Stimulated activated naive CD8-positive, alpha-beta T cell treated with anti-CD3 and anti-CD28 coated beads, Interleukin-15, amount 100 ng/mL, for 72 hours (primary cell): ENCODE data around the gene PDCD1.
A peak's percentile ranks its signal among the peaks of the same experiment; 100 is the strongest.
"Not testable (repeated sequence)": the region's sequence is repeated elsewhere in the genome, so short reads cannot be mapped to it uniquely, and the experiment has no call there.

Experiments
- ATAC-seq: fragments of 150-1000 bp; cut with Tn5 transposase; 2 replicates; pipeline ENCODE4 v1.10.0; 2021; ENCODE audit warnings: mild to moderate bottlenecking, moderate library complexity
- DNase-seq, 2 donors: peaks; one replicate each; pipeline ENCODE4 v3.0.0; 2021 to 2022
- H3K27ac Mint-ChIP-seq, 2 donors: one replicate each; pipeline ENCODE4 v1.8.0; 2022; ENCODE audit warnings: mild to moderate bottlenecking in 2 of 2, mixed read lengths in 2 of 2, moderate library complexity in 2 of 2
- H3K27me3 Mint-ChIP-seq: one replicate; pipeline ENCODE4 v1.8.0; 2022; ENCODE audit warnings: mixed read lengths
- H3K4me1 Mint-ChIP-seq: one replicate; pipeline ENCODE4 v1.8.0; 2022; ENCODE audit warnings: mild to moderate bottlenecking, mixed read lengths
- H3K4me3 Mint-ChIP-seq, 2 donors: one replicate each; pipeline ENCODE4 v1.8.0; 2022; ENCODE audit warnings: mild to moderate bottlenecking in 2 of 2, mixed read lengths in 2 of 2, moderate library complexity in 1 of 2
- H3K9me3 Mint-ChIP-seq, 2 donors: one replicate each; pipeline ENCODE4 v1.8.0; 2022; ENCODE audit warnings: mixed read lengths in 2 of 2

The PDCD1 gene

DNA sequence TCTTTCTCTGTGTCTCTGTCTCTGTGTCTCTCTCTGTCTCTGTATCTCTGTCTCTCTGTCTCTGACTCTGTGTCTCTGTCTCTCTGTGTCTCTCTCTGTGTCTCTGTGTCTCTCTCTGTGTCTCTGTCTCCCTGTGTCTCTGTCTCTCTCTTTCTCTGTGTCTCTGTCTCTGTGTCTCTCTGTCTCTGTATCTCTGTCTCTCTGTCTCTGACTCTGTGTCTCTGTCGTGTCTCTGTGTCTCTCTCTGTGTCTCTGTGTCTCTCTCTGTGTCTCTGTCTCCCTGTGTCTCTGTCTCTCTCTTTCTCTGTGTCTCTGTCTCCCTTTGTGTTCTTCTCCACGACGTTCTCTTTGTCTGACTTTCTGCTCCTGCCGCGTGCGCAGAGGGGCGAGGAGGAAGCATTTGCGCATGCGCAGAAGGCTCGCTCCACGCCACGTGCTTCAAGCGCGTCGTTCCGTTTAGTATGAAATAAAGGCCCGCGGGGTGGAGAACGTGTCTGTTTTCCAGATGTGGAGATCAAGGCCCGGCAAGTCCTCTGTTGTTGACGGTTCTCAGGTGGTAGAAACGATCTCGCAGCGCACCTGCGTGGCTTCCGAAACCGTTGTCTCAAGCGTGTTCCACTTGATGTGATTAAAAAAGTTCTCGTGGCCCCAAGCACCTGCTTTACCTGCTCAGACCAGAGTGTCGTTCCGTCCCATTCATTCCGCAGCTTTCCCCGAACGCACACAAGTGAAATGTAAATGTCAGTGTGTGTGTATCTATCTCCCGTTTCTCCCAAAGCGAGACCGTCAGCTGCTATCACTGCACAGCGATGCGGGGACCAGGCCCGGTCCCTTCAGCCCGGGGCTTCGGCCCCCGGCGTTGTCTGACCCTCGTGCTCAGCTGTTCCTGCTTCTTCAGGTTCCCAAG lies 34.9 kb downstream of the PDCD1 start:
- ATAC-seq, DNase-seq: not testable (repeated sequence)
- Mint-ChIP-seq H3K9me3 (peaks cover 23 to 51% of the 10 kb centered on the region in 2 donors), H3K27me3 (peaks cover 35% of the 10 kb centered on the region), H3K4me1 (peaks cover 29% of the 10 kb centered on the region), H3K27ac (peak overlapping the region in 1 of 2 donors; percentile 66), H3K4me3 (peak overlapping the region in 1 of 2 donors; percentile 30)

DNA sequence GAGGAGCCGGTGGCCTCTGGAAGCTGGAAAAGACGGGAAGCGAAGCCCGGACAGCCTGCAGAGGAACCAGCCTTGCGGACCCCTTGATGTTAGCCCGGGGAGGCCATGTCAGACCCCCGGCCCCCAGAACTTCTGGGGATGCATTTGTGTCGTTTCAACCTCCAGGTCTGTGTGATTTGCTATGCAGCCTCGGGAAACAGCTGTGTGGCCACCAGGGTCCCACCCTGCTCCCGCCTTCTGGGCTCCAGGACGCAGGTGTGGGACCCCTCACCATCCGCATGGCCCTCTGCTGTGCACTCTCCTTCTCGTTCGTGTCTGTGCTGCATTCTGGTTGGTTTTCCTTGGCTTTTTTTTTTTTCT lies 36.5 kb downstream of the PDCD1 start:
- Mint-ChIP-seq H3K27ac (peak overlapping the region in 1 of 2 donors; percentile 83), H3K9me3 (peaks cover 20 to 41% of the 10 kb centered on the region in 2 donors), H3K4me1 (peaks cover 34% of the 10 kb centered on the region), H3K27me3 (peaks cover 46% of the 10 kb centered on the region), H3K4me3 (peak overlapping the region in 1 of 2 donors; percentile 3)
- ATAC-seq (no peak), DNase-seq (no peak)

DNA sequence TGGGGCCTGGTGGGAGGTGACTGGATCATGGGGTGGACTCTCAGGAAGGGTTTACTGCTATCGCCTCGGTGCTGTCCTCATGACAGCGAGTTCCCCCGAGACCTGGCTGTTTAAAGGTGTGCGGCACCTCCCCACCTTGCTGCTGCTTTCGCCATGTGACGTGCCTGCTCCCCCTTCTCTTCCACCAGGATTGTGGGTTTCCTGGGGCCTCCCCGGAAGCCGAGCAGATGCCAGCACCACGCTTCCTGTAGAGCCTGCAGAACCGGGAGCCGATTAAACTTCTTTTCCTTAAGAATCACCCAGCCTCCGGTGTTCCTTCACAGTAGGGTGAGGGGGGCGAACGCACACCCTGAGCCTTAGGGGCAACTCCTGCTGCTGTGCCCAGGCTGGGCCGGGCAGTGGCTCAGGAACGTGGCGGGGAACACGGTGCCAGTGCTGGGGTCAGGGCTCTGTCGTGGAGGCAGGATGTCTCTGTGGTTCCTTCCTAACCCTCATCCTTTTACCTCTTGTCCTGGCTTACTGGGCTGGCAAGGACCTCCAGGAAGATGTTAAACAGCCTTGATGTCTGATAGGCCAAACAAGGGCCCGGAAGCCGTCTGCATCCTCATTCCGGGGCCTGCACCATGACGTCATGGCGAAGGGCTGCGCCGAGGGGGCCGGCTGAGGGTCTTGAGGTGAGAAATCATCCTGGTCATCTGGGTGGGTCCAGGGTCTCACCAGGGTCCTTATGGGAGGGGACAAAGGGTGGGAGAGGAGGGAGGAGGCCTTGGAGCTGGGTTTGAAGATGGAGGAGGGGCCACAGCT lies 37.0 kb downstream of the PDCD1 start:
- ATAC-seq (no peak), DNase-seq (no peak)
- Mint-ChIP-seq H3K9me3 (peaks cover 15 to 35% of the 10 kb centered on the region in 2 donors), H3K4me1 (peaks cover 38% of the 10 kb centered on the region), H3K27ac (peak overlapping the region in 1 of 2 donors; percentile 96), H3K4me3 (peak overlapping the region in 1 of 2 donors; percentile 75), H3K27me3 (peaks cover 47% of the 10 kb centered on the region)

DNA sequence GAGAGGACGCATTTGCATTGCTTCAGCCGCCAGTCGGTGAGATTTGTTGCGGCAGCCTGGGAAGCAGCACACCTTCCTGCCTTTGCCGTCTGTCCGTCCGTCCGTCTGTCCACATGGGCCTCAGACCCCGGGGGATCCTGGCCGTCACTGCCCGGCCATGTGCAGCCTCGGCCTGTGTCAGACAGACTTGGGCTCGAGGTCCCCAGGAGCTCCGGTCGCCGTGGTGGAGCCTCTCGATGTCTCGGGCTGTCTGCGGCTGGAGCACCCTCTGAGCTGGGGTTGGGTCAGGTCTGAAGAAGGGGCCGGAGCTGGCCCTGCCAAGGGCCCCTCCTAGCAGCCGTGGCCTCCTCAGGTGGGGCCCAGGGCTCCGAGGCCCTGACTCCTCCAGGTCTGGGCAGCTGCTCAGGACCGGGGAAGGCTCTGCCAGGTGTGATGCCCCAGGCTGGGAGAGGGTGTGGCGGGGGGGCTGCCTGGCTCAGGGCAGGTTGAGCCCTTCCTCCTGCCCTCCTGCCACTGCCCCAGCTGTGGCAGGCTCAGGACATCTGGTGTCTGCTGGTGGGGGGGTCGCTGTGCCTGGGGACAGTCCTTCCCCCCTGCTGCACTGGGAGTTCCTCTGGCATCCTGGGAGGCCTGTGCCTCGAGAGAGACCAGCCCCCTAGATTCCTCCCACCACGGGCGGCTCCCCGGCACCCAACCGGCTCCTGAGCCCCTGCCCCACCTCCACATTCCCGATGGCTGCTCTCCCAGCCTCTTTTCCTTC lies 37.9 kb downstream of the PDCD1 start:
- peaks cover 38% of the 10 kb centered on the region for H3K4me1 Mint-ChIP-seq
- ATAC-seq (peak; percentile 27), DNase-seq (no peak)
- H3K9me3 Mint-ChIP-seq = peaks cover 12 to 28% of the 10 kb centered on the region in 2 donors
- H3K4me3 Mint-ChIP-seq = peak overlapping the region in 1 of 2 donors; percentile 75
- peaks cover 48% of the 10 kb centered on the region for H3K27me3 Mint-ChIP-seq
- peak overlapping the region in 1 of 2 donors; percentile 96 for H3K27ac Mint-ChIP-seq

DNA sequence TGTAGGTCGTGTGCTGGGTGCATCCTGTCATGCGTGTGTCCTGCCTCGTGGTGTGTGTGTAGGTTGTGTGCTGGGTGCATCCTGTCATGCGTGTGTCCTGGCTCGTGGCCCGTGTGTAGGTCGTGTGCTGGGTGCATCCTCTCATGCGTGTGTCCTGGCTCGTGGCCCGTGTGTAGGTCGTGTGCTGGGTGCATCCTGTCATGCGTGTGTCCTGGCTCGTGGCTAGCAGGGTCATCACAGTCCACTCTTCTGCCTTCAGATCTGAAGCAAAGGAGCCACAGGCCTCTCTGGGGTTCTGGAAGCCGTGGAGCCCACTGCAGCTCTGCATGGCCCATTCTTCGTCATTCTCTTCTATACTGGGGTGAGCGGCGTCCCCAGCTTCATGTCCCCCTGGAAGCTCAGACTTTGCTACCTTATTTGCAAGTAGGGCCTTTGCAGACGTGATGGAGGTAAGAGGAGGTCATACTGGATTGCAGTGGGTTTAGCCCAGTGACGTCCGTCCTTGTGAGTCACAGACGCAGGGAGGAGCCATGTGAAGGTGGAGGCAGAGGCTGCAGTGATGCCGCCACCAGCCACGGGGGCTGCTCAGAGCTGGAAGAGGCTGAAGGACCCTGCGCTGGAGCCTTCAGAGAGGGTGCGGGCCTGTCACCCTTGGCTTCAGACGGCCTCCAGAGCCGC lies 38.6 kb downstream of the PDCD1 start:
- not testable (repeated sequence) for ATAC-seq, DNase-seq, H3K27ac Mint-ChIP-seq, H3K4me3 Mint-ChIP-seq
- Mint-ChIP-seq H3K27me3 (peaks cover 48% of the 10 kb centered on the region), H3K4me1 (peaks cover 38% of the 10 kb centered on the region), H3K9me3 (peaks cover 9 to 22% of the 10 kb centered on the region in 2 donors)

DNA sequence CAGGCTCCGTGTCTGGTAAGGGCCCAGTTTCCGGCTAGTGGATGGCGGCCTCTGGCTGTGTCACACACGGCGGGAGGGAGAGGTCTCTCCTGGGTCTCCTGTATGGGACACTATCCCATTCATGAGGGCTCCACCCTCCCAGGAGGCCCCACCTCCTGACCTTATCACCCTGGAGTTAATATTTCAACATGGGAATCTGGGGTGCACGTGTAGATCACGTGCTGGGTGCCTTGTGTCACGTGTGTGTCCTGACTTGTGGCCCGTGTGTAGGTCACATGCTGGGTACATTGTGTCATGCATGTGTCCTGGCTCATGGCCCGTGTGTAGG lies 39.8 kb downstream of the PDCD1 start:
- Mint-ChIP-seq H3K4me1 (peaks cover 41% of the 10 kb centered on the region), H3K27me3 (peaks cover 49% of the 10 kb centered on the region), H3K9me3 (peaks cover 9 to 14% of the 10 kb centered on the region in 2 donors), H3K4me3 (no peak overlapping the region), H3K27ac (no peak overlapping the region)
- no peak for DNase-seq
- ATAC-seq = no peak

DNA sequence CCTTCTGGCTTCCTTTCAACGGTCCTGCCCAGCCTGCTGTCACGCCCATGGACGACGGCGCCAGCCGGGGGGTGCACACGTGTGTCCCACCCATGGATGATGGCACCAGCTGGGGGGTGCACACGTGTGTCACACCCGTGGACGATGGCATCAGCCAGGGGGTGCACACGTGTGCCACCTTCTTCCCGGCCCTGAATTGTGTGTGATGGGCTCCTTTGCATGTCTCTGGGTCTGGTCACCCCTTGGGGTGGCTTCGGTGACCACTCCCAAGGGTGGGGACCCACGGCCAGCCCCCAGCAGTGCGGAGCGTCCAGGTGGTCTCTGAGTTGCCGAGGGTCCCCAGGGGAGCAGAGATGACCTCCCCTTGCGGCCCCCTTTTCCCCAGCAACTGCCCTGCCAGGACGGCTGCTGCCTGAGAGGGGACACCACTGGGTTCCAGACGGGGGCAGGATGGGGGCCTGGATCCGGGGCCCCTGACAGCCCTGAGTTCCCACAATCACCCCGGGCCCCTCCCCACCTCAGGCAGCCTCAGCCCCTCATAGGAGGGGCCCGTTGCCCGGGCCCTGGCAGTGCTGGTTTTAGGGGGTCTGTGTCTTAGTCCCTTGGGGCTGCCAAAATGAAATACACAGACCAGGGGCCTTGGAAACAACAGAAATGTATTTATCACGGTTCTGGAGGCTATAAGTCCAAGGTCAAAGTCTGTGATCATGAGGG lies 40.3 kb downstream of the PDCD1 start:
- H3K4me3 Mint-ChIP-seq = no peak overlapping the region
- peaks cover 41% of the 10 kb centered on the region for H3K4me1 Mint-ChIP-seq
- DNase-seq (no peak), ATAC-seq (no peak)
- peaks cover 5 to 9% of the 10 kb centered on the region in 2 donors for H3K9me3 Mint-ChIP-seq
- peaks cover 49% of the 10 kb centered on the region for H3K27me3 Mint-ChIP-seq
- H3K27ac Mint-ChIP-seq = no peak overlapping the region

DNA sequence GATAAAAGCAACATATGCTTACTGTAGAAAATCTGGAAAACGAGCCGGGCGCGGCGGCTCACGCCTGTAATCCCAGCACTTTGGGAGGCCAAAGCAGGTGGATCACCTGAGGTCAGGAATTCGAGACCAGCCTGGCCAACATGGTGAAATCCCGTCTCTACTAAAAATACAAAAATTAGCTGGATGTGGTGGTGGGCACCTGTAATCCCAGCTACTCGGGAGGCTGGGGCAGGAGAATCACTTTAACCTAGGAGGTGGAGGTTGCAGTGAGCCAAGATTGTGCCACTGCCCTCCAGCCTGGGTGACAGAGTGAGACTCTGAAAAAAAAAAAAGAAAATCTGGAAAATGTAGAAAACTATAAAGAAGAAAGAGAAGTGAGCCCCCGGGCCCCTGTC lies 40.9 kb downstream of the PDCD1 start:
- not testable (repeated sequence) for H3K9me3 Mint-ChIP-seq, DNase-seq, ATAC-seq, H3K4me3 Mint-ChIP-seq
- H3K4me1 Mint-ChIP-seq = peaks cover 38% of the 10 kb centered on the region
- H3K27ac Mint-ChIP-seq = peak overlapping the region in 1 of 2 donors; percentile 88
- H3K27me3 Mint-ChIP-seq = peaks cover 46% of the 10 kb centered on the region

DNA sequence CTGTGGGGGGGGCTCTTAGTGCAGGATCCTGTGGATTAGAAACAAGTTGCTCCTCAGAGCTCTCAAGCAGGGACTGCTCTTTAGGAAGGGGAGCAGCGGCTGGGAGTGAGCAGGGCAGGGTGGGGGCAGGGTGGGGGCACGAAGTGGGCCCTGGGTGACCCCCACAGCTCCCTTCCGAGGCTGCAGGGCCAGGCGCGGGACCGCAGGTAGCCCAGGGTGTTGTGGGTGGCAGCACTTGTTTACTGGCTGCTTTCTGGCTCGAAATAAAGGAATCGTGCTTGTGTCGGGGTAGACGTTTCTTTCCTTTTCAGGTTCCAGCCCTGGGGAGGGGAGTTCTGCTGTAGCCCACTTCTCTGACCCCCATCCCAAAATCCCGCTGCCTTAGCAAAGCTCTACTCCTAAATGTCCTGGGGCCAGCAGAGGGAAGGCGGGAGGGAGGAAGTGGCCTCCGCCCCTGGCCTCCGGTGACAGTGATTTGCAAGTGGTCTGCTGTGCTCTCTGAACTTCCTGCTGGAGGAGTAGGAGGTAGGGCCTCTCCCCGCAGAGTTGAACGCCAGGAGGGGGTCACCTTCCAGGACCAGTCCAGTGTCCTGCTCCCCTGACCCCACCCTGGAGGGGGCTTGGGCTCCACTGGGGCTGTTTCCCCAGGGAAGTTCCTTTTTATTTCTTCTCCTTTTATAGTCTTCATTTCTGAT lies 41.4 kb downstream of the PDCD1 start:
- Mint-ChIP-seq H3K27ac (peak overlapping the region in 1 of 2 donors; percentile 88), H3K4me3 (peak overlapping the region in 1 of 2 donors; percentile 60), H3K4me1 (peaks cover 32% of the 10 kb centered on the region), H3K9me3 (no peaks in the 10 kb centered on the region), H3K27me3 (peaks cover 41% of the 10 kb centered on the region)
- DNase-seq (no peak), ATAC-seq (no peak)

DNA sequence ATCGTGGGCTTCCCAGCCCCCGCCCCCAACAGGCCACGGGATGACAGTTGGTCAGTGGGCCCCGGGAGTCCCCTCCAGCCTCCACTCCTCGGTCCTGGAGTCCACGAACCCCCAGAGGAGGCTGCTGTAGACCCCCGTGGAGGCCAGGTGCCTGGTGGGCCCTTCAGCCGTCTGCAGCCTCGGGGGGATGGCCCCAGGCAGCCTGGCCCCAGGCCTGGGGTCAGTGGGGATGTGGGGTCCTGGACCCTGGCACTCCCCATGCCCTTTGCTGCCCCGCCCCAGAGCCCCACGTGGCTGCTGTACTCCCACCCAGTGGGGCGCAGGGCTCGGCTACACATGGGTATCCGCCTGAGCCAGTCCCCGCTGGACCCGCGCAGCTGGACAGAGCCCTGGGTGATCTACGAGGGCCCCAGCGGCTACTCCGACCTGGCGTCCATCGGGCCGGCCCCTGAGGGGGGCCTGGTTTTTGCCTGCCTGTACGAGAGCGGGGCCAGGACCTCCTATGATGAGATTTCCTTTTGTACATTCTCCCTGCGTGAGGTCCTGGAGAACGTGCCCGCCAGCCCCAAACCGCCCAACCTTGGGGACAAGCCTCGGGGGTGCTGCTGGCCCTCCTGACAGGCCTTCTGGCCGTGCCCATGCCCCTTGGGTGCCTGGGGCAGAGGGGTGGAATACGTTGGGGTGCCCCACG lies 42.1 kb downstream of the PDCD1 start:
- H3K27me3 Mint-ChIP-seq = peaks cover 39% of the 10 kb centered on the region

DNA sequence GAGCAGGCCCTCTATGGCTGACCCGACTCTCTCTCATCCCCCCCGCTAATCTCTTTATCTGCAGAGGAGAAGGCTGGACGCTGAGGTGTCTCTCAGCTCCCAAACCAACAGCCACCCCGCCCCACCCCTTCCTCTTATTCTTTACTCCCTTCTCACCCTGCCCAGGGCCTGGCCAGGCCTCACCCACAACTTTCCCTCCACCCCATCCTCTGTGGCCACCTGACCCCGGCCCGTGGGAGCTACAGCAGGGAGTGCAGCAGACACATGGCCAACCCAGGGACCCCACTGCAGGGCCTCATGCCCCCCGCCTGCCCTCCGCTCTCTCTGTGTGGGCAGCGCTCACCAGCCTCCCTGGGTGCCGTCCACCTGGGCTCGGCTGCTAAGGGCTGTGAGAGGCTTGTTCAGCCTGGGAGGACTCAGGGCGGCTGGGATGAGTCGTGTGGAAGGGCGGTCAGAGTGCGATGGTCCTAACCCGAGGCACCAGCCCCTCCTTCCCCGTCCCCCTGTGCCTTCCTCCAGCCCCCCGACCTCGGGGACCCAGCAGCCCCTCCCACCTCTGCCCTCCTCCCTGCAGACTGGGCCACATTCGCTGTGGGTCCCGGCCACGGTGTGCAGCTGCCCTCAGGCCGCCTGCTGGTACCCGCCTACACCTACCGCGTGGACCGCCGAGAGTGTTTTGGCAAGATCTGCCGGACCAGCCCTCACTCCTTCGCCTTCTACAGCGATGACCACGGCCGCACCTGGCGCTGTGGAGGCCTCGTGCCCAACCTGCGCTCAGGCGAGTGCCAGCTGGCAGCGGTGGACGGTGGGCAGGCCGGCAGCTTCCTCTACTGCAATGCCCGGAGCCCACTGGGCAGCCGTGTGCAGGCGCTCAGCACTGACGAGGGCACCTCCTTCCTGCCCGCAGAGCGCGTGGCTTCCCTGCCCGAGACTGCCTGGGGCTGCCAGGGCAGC lies 42.9 kb downstream of the PDCD1 start:
- no peak for DNase-seq
- Mint-ChIP-seq H3K4me3 (no peak overlapping the region), H3K27me3 (peaks cover 39% of the 10 kb centered on the region), H3K27ac (peak overlapping the region in 1 of 2 donors; percentile 19), H3K4me1 (peaks cover 20% of the 10 kb centered on the region), H3K9me3 (no peaks in the 10 kb centered on the region)
- ATAC-seq = no peak

More for the DNA sequence above, 42.1 kb downstream of the PDCD1 start:
- DNase-seq = no peak
- Mint-ChIP-seq H3K4me1 (peaks cover 26% of the 10 kb centered on the region), H3K27ac (no peak overlapping the region), H3K9me3 (no peaks in the 10 kb centered on the region), H3K4me3 (no peak overlapping the region)
- peak; percentile 10 for ATAC-seq

DNA sequence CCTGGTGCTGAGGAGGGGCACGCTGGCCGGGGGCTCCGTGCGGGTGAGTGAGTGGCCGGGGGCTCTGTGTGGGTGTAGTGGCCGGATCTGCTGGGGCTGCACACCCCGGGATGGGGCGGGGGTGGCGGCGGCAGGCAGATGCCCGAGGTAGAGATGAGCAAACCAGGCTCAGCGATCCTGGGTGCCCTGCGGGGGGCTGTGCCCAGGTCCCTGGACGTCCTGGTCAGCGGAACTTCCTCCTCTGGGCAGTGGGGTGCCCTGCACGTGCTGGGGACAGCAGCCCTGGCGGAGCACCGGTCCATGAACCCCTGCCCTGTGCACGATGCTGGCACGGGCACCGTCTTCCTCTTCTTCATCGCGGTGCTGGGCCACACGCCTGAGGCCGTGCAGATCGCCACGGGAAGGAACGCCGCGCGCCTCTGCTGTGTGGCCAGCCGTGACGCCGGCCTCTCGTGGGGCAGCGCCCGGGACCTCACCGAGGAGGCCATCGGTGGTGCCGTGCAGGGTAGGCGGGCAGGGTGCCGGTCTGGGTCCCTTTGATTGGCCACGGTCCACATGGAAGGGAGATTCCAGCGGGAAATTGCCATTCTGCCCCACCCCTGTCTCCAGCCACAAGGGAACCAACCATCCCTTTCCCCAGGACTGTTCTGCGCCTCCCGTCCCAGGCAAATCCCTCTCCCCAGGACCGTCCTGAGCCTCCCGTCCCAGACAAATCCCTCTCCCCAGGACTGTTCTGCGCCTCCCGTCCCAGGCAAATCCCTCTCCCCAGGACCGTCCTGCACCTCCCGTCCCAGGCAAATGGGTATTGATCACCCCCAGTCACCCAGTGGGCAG lies 43.8 kb downstream of the PDCD1 start:
- DNase-seq (no peak), ATAC-seq (no peak)
- Mint-ChIP-seq H3K27ac (peak overlapping the region in 1 of 2 donors; percentile 19), H3K4me3 (no peak overlapping the region), H3K27me3 (peaks cover 39% of the 10 kb centered on the region), H3K4me1 (peaks cover 26% of the 10 kb centered on the region), H3K9me3 (no peaks in the 10 kb centered on the region)
